Measurements from ENCODE around the gene COL5A1.

- TF ChIP-seq POLR2AphosphoS5 (IDR thresholded peaks at IDR 0.05) (no peak), CTCF (IDR thresholded peaks at IDR 0.05) (no peak), POLR2A (IDR thresholded peaks at IDR 0.05) (no peak), EP300 (IDR thresholded peaks at IDR 0.05) (no peak)
These were observed 98.5 kb downstream of the COL5A1 start for GRCh38 chr9:134740071-134740470.

Measured in upper lobe of left lung (tissue), 4 donors.